Left ventricle myocardium superior (tissue), 1 donor: ENCODE results near the gene SETBP1. TPM values are rescaled to one million over a fixed set of nuclear protein-coding genes. Genes with fewer than 3 reads are reported as not detected.
"Not testable (repeated sequence)": the region's sequence is repeated elsewhere in the genome, so short reads cannot be mapped to it uniquely, and the experiment has no call there.

Experiments
- ATAC-seq: fragments of 200-7000 bp; cut with Tn5 transposase; one replicate; pipeline ENCODE4 v1.9.1; 2020; ENCODE audit warnings: mild to moderate bottlenecking, moderate library complexity
- DNase-seq: peaks from one replicate; pipeline ENCODE4 v3.0.0-alpha.2; 2020
- intact Hi-C: fragments of 100-400 bp; cut with micrococcal nuclease; formaldehyde crosslinking; loops from one replicate; pipeline ENCODE4 v1.11.0; 2022
- total RNA-seq: library from RNA; stranded (reverse); fragmentation: NEBNext Ultra II Directional; extraction: Animal tissue kit (Norgen Biotek cat#: 25700); gene quantifications from one replicate; pipeline ENCODE4 v1.2.1, GENCODE V29; 2021
- donor health status: DM: no; HTN: yes; CAD: no; lungs with severe emphysema.

SETBP1 gene
- total RNA-seq, 1 donor from 2014 or later, result 6.7 TPM

DNA sequence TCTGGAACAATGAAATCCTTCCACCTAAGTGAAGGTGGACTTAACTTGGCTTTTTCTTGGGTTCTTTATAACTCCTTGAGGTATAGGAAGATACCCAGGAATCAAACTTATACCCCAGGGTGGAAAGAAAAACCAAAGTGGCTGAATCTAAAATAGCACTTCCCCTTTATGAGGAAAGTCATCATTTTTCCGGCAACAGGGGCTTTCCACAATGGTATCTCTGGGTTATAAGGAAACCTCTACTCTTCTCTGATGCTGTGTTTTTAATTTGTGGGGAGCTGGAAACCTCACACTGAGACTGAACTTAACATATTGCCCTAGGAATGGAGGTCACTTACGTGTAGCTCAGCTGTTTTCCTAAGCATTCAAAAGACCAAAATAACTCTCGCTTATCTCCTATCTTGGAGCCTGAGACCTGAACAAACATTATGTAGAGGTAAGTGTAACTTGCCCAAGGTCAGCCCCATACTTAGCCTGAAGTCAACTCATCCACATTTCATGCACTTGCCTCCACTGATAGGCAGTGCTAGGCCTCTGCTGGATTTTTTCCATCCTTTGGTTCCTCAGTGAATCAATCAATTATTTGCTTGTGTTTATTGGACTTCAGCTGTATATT, 117.9 kb downstream of the SETBP1 start:
- DNase-seq, result no peak
- ATAC-seq, result peak; percentile 64

DNA sequence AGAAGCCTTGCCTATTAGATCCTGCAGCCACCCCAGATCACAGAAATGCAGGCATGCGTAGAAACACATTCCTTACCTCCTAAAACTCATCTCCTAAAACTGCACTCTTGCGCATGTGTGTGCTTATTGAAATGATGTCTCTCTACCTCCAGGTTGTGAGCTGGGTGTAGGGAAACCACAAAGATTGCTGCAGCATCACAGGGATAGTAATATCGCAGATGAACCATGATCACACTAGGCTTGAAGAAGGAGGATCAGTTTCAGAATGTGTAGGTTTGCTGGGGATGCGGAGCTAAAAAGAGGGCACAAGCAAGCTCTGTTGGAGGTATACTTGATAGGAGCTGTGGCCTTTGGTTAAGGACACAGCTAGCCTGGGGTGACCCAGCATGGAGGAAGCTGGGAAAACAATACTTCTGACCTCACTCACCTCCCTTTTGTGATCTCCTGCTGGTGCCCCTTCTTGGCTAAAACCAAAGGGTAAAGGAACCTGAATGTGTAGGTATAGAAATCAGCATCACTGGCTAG, 118.8 kb downstream of the SETBP1 start:
- intact Hi-C loops, result no loop called here
- no peak for ATAC-seq
- no peak for DNase-seq

More for the DNA sequence above, 117.9 kb downstream of the SETBP1 start:
- intact Hi-C loops, result no loop called here

DNA sequence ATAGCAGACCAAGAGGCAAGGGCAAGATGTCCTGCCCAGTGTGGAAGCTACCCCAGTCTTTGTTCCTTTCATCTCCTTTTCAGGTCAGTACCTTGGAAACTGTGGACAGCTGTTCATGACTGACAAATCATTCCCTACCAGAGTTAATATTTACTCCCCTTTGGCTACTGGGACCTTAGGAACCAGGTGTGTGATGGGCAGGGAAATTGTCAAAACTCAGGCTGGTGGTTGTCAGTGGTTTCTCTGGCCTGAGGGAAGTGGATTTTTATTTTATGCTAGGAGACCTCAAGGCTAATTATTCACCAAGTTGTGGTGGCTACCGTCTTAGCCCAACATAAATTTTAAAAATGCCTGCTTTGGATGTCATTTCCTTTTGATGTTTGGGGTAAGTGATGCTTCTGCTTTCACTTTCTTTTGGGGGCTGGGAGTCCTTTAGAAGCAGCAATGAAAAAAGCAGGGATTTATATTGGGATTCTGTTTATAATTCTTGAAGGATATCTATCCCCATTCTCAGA, 119.3 kb downstream of the SETBP1 start:
- intact Hi-C loops, result no loop called here
- DNase-seq, result no peak
- ATAC-seq, result no peak

DNA sequence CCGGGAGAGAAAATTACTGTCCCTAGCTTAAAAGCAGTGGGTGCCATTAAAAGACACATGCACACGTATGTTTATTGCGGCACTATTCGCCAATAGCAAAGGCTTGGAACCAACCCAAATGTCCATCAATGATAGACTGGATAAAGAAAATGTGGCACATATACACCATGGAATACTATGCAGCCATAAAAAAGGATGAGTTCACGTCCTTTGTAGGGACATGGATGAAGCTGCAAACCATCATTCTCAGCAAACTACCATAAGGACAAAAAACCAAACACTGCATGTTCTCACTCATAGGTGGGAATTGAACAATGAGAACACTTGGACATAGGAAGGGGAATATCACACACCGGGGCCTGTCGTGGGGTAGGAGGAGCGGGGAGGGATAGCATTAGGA, 120.1 kb downstream of the SETBP1 start:
- DNase-seq, intact Hi-C loops, ATAC-seq: not testable (repeated sequence)

DNA sequence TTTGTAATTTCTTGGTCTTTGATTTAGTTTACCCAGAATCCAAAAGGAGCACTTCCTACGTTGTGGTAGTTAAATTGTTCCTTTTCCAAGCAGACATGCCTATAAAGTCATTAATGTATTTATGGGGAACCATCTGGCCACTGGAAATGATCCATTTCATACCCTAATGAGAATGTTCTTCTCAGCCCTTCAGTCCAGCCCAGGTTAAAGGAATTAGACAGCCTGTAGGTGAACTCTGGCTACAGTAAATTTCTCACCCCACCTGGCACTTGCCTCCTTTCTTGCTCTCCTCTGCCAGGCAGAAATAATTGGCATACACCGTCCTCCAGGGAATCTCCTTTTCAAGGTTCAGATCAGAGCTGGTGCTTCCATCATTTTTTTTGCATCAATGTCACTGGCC, 121.1 kb downstream of the SETBP1 start:
- no peak for ATAC-seq
- DNase-seq, result no peak
- intact Hi-C loops, result no loop called here

DNA sequence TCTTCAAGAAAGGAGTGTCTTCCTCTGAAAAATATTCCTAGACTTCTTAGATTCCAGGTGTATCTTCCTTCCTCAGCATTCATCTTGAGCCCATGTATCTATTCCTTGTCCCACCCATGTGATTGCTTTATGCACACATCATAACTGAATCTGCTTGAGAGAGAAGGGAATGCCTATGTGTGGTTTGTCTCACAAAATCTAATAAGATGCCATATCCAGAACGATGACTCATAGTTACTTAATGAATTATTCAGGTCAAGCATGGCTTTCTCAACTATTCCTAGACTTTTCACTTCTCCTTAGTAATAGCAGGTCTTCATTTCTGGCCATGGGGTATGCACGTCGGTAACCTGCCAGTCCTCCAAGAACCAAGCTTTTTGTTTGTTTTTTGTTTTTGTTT, 121.8 kb downstream of the SETBP1 start:
- ATAC-seq (peak; percentile 4), DNase-seq (no peak)
- intact Hi-C loops, result no loop called here

DNA sequence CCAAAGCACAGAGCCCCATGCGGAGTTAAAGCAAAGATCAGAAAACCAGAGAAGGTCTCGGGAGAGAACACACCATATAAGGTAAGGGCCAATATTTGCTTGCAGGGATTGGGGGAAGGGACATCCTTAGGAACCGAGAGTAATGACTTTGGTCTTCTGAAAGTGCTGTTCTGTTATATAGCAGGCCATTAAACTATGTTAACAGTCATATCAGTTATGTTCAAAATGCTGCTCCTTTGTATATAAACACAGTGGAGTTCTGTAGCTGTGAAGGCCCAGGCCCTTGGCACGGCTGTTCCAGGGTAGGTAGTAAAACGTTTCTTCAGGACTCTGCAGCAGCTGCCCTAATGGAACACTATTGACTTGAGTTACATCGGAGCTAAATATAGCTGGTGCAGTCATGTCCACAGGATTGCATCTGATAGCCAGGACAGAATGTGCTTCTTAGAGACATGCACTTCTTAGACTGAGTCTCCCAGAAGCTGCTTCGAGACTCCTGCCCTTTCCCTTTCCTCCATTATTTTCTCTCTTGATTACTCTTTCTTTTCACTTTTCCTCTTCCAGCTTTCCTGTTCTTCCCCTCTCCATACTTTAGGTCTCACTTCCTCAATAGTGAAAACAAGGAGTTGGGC, 122.4 kb downstream of the SETBP1 start:
- intact Hi-C loops, result no loop called here
- DNase-seq, result no peak
- peak; percentile 89 for ATAC-seq

DNA sequence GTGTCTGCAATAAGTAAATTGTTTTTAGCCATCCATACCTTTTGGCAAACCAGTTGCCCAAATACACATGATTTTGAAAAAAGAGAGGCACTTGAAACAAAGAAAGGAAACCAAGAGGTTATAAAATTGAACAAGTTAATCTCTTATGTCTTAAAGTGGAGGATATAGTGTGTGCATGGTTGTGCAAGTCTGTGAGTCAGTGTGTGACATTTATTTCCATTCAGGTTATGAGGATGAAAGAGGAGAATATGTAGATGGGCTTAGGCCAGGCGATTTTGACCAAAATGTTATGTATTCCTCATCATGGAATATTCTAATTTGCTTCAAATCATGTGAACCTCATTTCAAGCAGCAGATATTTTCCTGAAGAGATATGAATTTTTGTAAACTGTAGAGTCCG, 123.3 kb downstream of the SETBP1 start:
- intact Hi-C loops, result no loop called here

DNA sequence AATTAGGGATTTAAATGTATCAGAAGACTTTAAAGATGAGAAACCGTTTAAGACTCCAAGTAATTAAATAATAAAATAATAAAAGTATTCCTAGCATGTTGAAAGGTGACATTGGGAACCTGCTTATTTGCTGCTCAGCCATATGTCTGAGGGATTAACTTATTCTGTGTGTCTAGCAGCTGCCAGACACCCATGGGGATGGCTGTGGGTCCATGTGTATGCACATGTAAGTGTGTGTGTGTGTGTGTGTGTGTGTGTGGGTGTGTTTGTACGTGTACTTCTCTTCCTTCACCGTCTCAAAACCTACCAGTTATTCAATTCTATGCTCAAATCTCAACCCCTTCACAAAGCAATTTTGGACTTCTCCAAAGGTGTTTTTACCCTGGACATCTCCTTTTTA, 124.5 kb downstream of the SETBP1 start:
- intact Hi-C loops, result no loop called here
- no peak for ATAC-seq
- DNase-seq, result no peak

More for the DNA sequence above, 123.3 kb downstream of the SETBP1 start:
- DNase-seq, result no peak
- no peak for ATAC-seq

DNA sequence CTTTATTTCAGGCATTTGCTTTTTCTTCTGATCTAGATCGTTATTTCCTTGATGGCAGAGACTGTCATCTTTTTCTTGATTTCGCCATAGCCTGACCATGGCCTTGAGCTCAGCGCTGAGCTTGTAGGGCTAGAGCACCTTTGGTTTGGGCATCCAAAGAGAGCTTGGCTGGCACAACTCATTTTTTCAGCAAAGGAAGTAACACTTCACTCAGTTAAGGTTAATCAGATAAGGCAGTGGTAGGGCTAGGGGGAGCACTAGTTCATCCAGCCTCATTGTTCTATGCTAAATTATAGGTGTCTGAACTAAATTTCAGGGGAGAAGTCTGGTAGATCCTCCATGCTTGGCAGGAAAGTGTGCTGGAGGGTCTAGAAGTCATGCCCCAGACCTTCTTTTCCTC, 125.0 kb downstream of the SETBP1 start:
- no peak for DNase-seq
- intact Hi-C loops, result no loop called here
- ATAC-seq, result no peak

DNA sequence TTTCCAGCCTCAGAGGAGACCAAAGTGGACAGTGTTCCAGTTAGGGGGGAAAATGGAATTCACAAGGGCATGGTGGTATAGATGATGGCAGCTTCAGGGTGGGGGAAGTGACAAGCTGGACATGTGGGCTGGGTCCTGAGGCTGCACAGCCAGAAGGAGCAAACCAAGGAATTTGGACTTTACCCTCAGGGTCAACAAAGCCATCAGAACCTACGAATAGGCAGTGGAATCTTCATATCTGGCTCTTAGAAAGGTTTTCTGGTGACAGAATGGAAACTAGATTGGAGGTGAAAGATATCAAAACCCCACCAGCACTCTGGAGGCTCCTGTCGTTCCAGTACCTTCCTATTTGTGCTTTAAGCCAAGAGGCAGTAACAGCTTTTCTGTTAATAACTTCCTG, 127.1 kb downstream of the SETBP1 start:
- intact Hi-C loops, result no loop called here
- ATAC-seq, result no peak

DNA sequence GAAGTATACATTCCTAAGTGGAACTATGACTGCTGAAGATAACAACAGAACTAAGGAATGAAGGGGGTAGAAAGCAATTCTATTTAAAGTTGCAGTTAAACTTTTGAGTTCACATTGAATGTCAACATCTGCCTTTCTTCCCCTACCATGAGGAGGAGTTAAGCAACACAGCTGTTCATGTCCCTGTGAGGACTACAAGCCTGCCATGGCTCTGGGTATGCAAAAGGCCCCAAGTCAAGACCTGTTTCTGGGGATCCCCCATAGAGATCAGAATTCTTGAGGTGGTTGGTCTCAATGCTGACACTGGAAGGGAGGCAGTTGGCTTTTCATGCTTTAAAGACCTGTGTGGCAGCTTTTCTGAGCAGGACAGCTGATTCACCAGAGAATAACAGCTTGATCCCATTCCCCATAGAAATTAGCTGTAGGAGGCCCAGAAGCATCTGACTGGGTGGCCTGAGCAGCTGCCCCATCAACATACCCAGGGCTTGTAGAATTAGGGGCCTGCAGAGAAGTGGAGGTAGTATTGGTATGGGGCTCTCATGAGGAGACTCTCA, 131.0 kb downstream of the SETBP1 start:
- intact Hi-C loops, result no loop called here
- ATAC-seq (no peak), DNase-seq (no peak)

More for the DNA sequence above, 127.1 kb downstream of the SETBP1 start:
- no peak for DNase-seq

DNA sequence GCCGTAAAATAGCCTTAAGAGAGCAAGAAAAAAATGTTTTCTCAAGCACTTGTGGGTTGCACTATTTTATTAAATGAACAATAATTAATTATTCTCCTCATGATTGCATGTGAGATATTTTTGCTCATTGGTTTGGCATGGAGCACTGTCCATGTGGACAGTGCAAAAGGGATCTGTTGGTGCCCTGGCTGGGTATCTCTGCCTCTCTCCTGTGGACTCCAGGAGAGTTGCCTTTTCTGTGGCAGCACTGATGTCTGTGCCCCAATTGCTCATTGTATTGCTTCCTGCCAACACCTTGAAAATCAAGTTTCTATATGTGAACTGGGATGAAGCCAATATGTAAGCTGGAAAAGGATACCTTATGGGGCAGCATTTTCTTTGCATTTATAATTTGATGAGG, 131.7 kb downstream of the SETBP1 start:
- DNase-seq, result no peak
- ATAC-seq, result no peak
- intact Hi-C loops, result no loop called here

DNA sequence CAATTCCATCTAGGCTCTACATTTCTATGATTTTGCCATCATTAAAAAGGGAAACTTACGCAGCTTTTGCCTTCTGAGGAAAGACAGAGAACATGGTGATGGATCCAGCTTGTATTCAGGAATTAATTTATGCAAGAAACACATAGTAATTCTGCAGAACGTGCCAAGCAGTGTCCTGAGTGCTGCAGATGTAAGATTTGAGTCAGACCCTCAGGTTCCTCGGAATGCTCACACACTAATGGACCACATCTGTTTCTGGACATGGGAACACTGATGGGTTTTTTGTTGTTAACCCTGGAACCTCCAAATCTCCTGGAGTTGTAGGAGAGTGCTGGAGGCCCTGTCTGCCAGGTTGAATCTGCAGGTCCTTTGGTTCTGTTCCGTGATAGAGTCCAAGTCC, 132.9 kb downstream of the SETBP1 start:
- intact Hi-C loops, result no loop called here
- ATAC-seq (no peak), DNase-seq (no peak)

DNA sequence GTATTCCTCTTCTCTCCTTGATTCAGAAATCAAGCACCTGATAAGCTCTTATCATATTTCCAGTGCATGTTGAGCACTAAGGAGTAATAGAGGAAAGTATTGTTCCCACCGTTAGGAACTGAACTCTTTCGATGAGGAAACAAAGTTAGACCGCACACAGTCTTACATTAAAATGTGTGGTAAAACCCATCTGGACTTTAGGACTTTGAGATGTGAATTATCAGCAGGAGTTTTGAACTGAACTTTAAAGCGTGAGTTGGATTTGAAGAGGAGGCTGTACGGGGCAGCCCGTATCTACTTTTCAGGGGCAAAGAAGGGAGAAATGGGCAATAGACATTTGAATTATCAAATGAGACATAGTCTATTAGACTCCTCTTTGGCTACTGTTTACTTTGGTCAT, 134.4 kb downstream of the SETBP1 start:
- ATAC-seq, result no peak
- no peak for DNase-seq
- intact Hi-C loops, result no loop called here

DNA sequence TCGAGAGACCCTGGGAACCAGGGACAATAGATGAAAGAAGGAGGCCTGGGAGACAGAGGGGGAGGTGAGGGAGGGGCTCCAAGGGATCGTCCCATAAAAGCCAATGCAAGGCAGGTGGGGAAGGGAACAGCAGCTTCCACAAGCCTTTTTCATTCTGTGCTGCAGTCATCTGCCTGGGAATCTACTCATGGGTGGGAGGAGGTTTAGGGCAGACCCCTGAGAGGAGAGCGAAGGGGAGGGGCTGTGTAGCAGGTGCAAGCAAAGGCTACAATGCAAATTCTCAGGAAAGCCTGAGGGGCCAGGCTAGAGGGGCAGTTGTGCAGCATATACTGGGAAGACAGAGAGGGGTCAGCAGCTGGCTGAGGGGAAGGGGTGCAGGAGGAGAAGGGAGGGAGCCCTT, 135.4 kb downstream of the SETBP1 start:
- ATAC-seq (no peak), DNase-seq (no peak)
- intact Hi-C loops, result no loop called here

DNA sequence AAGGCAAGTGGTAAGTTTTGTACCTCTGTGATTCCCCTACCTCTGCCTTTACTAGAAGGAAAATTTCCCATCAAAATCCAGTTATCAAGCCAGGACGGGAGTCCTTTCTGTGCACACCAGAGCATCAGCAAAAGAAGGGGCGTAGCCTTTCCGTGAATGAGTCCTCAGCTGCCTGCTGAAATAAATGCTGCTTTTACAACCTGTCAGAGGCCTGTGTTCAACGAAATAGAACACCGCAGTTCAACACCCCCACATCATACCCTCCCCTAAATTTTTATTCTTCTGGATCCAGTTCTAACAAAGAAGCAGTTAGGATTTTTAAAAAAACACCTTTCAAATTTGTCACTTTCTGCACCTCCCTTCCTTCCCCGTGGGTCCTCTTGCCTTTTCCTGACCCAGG, 135.8 kb downstream of the SETBP1 start:
- ATAC-seq, result no peak
- DNase-seq, result no peak
- intact Hi-C loops, result no loop called here

DNA sequence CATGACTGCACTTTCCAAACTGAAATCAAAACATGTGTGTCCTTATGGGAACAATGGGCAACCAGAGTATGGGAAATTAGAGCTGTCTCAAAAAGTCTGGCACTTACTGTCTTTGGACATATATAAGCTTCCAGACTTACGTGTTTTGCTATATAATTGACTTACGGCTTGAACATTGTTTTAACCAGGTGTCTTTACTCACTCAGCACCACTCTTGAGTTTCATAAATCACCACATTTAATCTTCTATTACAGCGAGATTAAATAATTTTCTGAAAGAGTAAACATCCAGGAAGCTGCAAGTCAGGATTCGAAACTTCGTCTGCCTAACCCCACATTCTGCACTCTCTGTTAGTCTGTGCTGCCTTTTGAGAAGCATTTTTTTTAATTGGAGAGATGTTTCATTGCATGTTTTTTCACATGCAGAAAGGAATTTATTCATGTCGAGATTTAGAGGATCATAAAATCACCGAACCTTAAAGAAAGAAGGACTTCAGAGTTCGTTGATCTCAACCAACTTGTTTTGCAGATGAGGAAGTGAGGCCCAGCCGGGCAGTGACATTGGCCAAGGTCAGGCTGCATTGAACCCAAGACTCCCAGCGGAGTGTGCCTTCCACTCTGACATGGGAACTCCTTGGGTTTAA, 137.3 kb downstream of the SETBP1 start:
- ATAC-seq (no peak), DNase-seq (no peak)
- intact Hi-C loops, result no loop called here

DNA sequence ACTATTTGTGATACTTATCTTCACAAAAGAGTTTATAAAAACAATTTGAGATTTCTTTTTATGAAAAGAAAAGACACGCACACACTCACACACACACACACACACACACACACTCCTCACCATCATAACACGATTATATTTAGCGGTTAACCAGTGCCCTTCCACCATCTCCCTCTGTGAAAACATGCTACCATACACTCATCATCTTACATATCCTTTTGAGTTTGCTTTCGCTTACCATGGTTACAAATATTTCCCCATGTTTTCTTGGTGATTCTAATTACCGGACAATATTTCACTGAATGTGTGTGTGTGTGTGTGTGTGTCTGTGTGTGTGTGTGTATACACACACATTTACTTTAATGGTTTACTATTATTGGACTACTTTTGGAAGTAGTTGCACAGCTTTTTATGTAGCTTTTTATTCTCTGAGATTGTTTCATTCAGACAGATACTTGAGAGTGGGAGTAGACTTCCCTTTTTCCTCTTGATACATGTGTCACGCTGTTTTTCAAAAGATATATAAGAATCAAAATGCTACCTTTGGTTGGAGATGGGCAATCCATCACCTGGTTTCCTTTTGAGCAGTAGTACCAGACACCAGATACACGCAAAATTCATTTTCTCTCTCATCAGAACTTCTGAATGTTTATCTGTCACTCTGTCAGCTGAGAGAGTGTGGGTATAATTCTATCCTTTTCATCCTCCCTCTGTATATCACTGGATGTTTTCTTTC, 138.1 kb downstream of the SETBP1 start:
- ATAC-seq (no peak), DNase-seq (no peak)
- intact Hi-C loops, result no loop called here
